Fibroblast of skin of back (primary cell): ENCODE results near the gene RND2.

Experiments used
- DNase-seq: peaks from one replicate; pipeline ENCODE4 v3.0.0-alpha.2; 2013

The RND2 gene

DNA sequence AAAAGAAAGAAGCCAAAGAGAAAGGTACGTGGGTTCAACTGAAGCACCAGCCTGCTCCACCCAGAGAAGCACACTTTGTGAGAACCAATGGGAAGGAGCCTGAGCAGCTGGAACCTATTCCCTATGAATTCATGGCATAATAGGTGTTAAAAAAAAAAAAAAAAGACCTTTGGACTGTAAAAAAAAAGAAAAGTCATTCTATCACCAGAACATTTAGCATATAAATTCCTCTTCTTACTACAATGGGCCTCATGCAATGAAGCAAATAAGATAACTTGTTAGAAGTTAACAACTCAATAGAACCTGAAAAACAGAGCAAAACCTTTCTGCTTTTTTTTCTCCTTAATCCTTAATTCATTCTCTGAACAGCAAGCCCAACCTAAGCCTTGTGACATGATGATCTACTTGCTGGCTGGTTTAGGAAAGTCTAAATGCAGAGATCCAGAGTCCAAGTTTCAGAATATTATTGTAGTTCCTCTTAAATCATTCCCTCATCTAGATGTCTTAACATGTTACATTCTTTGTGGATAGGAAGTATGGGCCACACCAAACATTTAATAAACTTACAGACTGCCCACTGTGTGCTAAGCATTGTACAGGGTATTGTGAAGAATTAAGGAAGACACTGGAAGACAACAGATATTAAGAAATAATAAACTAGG lies 54.7 kb downstream of the RND2 start:
- DNase-seq, result no peak
